Hepatocyte (in vitro differentiated cells): ENCODE measurements around the gene LRRC8A. TPM values are rescaled to one million over a fixed set of nuclear protein-coding genes. Genes with fewer than 3 reads are reported as not detected.
A peak's percentile ranks its signal among the peaks of the same experiment; 100 is the strongest.

Experiments
- DNase-seq: peaks from one replicate; pipeline ENCODE4 v3.0.0-alpha.2; 2016; ENCODE audit warnings: low spot score
- H2AFZ ChIP-seq: fragments of 200-600 bp; sonication (generic); 2 replicates; pipeline ENCODE4 v1.6.0; 2016; ENCODE audit warnings: antibody characterized with exemption, mild to moderate bottlenecking
- H3K27ac ChIP-seq: fragments of 200-600 bp; sonication (generic); 2 replicates; pipeline ENCODE4 v1.5.1; 2016; ENCODE audit warnings: mild to moderate bottlenecking
- H3K27me3 ChIP-seq: fragments of 200-600 bp; sonication (generic); 2 replicates; pipeline ENCODE4 v1.6.1; 2016
- H3K36me3 ChIP-seq: fragments of 200-600 bp; sonication (generic); replicated peaks from 2 replicates; pipeline ENCODE4 v1.5.1; 2016; ENCODE audit warnings: low read depth; ENCODE audit not compliant: insufficient read depth
- H3K4me1 ChIP-seq: fragments of 200-600 bp; sonication (generic); 2 replicates; pipeline ENCODE4 v1.5.1; 2016; ENCODE audit warnings: mild to moderate bottlenecking, moderate library complexity; ENCODE audit not compliant: insufficient read depth
- H3K4me2 ChIP-seq: fragments of 200-600 bp; sonication (generic); 2 replicates; pipeline ENCODE4 v1.6.0; 2016
- H3K4me3 ChIP-seq: fragments of 200-600 bp; sonication (generic); 2 replicates; pipeline ENCODE4 v1.5.1; 2016; ENCODE audit warnings: mild to moderate bottlenecking
- H3K79me2 ChIP-seq: fragments of 200-600 bp; sonication (generic); 2 replicates; pipeline ENCODE4 v1.6.0; 2017; ENCODE audit warnings: mild to moderate bottlenecking
- H3K9me2 ChIP-seq: fragments of 200-600 bp; sonication (generic); replicated peaks from 2 replicates; pipeline ENCODE4 v1.6.0; 2017; ENCODE audit warnings: mild to moderate bottlenecking; ENCODE audit not compliant: insufficient read depth
- H3K9me3 ChIP-seq: fragments of 200-600 bp; sonication (generic); 2 replicates; pipeline ENCODE4 v1.5.1; 2016; ENCODE audit warnings: low read depth, mild to moderate bottlenecking
- H4K20me1 ChIP-seq: fragments of 200-600 bp; sonication (generic); 2 replicates; pipeline ENCODE4 v1.6.0; 2016; ENCODE audit warnings: mild to moderate bottlenecking; ENCODE audit not compliant: insufficient read depth, poor library complexity, severe bottlenecking
- EZH2 ChIP-seq: fragments of 200-600 bp; sonication (generic); IDR thresholded peaks from 2 replicates; pipeline ENCODE4 v1.6.1; 2016; ENCODE audit warnings: antibody characterized with exemption, mild to moderate bottlenecking, borderline replicate concordance
- EZH2phosphoT487 ChIP-seq: fragments of 200-600 bp; sonication (generic); IDR thresholded peaks from one replicate; pipeline ENCODE4 v1.6.1; 2018; ENCODE audit warnings: antibody characterized with exemption, mild to moderate bottlenecking, low read depth, moderate library complexity; ENCODE audit not compliant: unreplicated experiment, severe bottlenecking
- WGBS: methylation state at CpG from one replicate; pipeline ENCODE4 v1.1.6; 2016; ENCODE audit warnings: low lambda C conversion rate; ENCODE audit errors: missing lambda C conversion rate; 5-methylcytosine and 5-hydroxymethylcytosine counted together
- polyA plus RNA-seq: library from polyadenylated mRNA; unstranded; fragments of >200 nt; fragmentation: Nextera tagmentation; extraction: Ambion mirVana; gene quantifications from 2 replicates; pipeline ENCODE4 v1.2.1, GENCODE V29; 2016
- total RNA-seq: library from RNA; depleted of rRNA; stranded (reverse); fragments of >200 nt; gene quantifications from 2 replicates; pipeline ENCODE4 v1.2.3, GENCODE V29; 2014
- TF ChIP-seq, protein P1 (sequence below): fragments of 200-600 bp; sonication (generic); IDR thresholded peaks from 2 replicates; pipeline ENCODE4 v1.5.1; 2016; ENCODE audit warnings: antibody characterized with exemption, mild to moderate bottlenecking; ENCODE audit not compliant: poor library complexity

The LRRC8A gene
- total and polyA plus RNA-seq, 2 experiments from 2014 or later, result 30.7 to 55.6 TPM

DNA sequence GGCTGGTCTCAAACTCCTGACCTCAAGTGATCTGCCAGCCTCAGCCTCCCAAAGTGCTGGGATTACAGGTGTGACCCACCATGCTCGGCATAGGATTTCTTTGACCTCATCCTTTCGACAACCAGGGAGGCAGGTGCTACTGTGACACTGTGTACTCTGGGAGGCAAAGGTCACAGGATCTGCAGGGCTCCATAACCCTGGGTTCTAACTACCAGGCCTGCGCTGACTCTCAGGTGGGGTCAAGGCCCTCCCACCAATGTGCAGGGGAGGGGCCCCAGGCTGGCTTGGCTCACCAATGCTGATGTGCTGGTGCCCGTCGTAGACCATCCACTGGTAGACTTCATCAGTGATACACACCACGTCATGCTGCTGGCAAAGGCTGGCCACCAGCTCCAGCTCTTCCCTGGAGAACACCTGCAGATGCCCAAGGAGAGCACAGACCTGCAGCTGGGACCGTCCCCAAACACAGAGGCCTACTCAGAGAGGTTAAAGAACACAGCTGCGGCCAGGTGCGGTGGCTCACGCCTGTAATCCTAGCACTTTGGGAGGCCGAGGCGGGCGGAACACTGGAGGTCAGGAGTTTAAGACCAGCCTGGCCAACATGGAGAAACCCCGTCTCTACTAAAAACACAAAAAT lies 45.3 kb upstream of the LRRC8A start:
- Histone ChIP-seq H3K9me3 (no peaks in the 10 kb centered on the region), H3K9me2 (no peaks in the 10 kb centered on the region), H3K4me2 (no peak overlapping the region), H3K4me3 (no peak overlapping the region), H3K27me3 (no peaks in the 10 kb centered on the region), H3K27ac (no peak overlapping the region), H2AFZ (no peak overlapping the region), H3K36me3 (no peaks in the 10 kb centered on the region), H4K20me1 (no peaks in the 10 kb centered on the region), H3K4me1 (no peaks in the 10 kb centered on the region), H3K79me2 (no peaks in the 10 kb centered on the region)
- DNase-seq, result no peak
- no peak for TF ChIP-seq EZH2
- no peak for TF ChIP-seq EZH2phosphoT487
- TF ChIP-seq, protein P1, sequence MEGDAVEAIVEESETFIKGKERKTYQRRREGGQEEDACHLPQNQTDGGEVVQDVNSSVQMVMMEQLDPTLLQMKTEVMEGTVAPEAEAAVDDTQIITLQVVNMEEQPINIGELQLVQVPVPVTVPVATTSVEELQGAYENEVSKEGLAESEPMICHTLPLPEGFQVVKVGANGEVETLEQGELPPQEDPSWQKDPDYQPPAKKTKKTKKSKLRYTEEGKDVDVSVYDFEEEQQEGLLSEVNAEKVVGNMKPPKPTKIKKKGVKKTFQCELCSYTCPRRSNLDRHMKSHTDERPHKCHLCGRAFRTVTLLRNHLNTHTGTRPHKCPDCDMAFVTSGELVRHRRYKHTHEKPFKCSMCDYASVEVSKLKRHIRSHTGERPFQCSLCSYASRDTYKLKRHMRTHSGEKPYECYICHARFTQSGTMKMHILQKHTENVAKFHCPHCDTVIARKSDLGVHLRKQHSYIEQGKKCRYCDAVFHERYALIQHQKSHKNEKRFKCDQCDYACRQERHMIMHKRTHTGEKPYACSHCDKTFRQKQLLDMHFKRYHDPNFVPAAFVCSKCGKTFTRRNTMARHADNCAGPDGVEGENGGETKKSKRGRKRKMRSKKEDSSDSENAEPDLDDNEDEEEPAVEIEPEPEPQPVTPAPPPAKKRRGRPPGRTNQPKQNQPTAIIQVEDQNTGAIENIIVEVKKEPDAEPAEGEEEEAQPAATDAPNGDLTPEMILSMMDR, result no peak
- WGBS, result 91% methylated on average over 14 of the region's 14 CpGs

DNA sequence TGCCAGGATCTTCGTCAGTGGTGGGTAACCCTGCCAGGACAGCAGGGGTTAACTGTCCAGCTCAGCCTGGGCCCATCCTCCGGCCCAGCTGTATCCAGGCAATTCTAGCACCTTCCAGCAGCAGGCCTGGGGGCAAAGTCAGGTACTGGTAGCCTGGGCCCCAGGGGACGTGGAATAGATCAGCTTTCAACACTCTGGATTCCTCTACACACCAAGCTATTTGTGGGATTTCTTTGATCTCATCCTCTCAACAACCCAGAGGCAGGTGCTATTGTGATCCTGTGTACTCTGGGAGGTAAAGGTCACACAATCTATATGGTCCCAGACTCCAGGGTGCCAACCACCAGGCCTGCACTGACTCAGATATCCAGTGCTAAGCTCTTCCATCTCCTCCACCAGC lies 43.6 kb upstream of the LRRC8A start:
- H3K4me2 ChIP-seq, result no peak overlapping the region
- H3K27me3 ChIP-seq, result no peaks in the 10 kb centered on the region
- peak; percentile 28 for DNase-seq
- no peak for TF ChIP-seq EZH2
- TF ChIP-seq, protein P1, result no peak
- no peak for TF ChIP-seq EZH2phosphoT487
- peak overlapping the region; percentile 51 for H3K27ac ChIP-seq
- H3K4me3 ChIP-seq, result no peak overlapping the region
- H3K9me2 ChIP-seq, result no peaks in the 10 kb centered on the region
- no peak overlapping the region for H2AFZ ChIP-seq
- H3K4me1 ChIP-seq, result no peaks in the 10 kb centered on the region
- H3K36me3 ChIP-seq, result no peaks in the 10 kb centered on the region
- H4K20me1 ChIP-seq, result no peaks in the 10 kb centered on the region
- H3K9me3 ChIP-seq, result no peaks in the 10 kb centered on the region
- WGBS, result 51% methylated on average over 3 of the region's 3 CpGs
- H3K79me2 ChIP-seq, result no peaks in the 10 kb centered on the region

GRCh38 chr9:128840524-128840923 lies 41.4 kb upstream of the LRRC8A start:
- Histone ChIP-seq H3K4me2 (no peak overlapping the region), H4K20me1 (no peaks in the 10 kb centered on the region), H2AFZ (no peak overlapping the region), H3K9me3 (no peaks in the 10 kb centered on the region), H3K4me1 (no peaks in the 10 kb centered on the region), H3K9me2 (no peaks in the 10 kb centered on the region), H3K27ac (no peak overlapping the region), H3K4me3 (no peak overlapping the region), H3K27me3 (no peaks in the 10 kb centered on the region), H3K79me2 (no peaks in the 10 kb centered on the region), H3K36me3 (no peaks in the 10 kb centered on the region)
- DNase-seq, result no peak
- TF ChIP-seq EZH2 (no peak), EZH2phosphoT487 (no peak)
- TF ChIP-seq, protein P1, result no peak
- 100% methylated on average over 1 of the region's 1 CpG for WGBS
